Mesenchymal stem cell (in vitro differentiated cells and primary cell): Measurements from ENCODE around the gene ZNF511.

Experiments used
- DNase-seq: peaks from one replicate; pipeline ENCODE4 v3.0.0-alpha.2; 2013
- H2AFZ ChIP-seq: one replicate; pipeline ENCODE4 v1.6.1; 2013; ENCODE audit warnings: low read depth, mild to moderate bottlenecking, control low read depth, inconsistent platforms, low read length, moderate library complexity
- H2AK5ac ChIP-seq: 2 replicates; pipeline ENCODE4 v1.6.1; 2013; ENCODE audit warnings: low read length, moderate library complexity, mild to moderate bottlenecking, inconsistent platforms; ENCODE audit not compliant: severe bottlenecking
- H2BK120ac ChIP-seq: one replicate; pipeline ENCODE4 v1.6.1; 2013; ENCODE audit warnings: low read depth, mild to moderate bottlenecking, inconsistent platforms, low read length, moderate library complexity
- H2BK12ac ChIP-seq, 2 experiments: one replicate each; pipeline ENCODE4 v1.6.1; 2013; ENCODE audit warnings: inconsistent platforms in 2 of 2, low read length in 2 of 2, mild to moderate bottlenecking in 2 of 2, moderate library complexity in 2 of 2, control low read depth in 1 of 2
- H2BK15ac ChIP-seq: one replicate; pipeline ENCODE4 v1.6.1; 2013; ENCODE audit warnings: mild to moderate bottlenecking, low read depth, inconsistent platforms; ENCODE audit not compliant: poor library complexity, severe bottlenecking
- H2BK5ac ChIP-seq: 2 replicates; pipeline ENCODE4 v1.6.1; 2013; ENCODE audit warnings: low read depth, mild to moderate bottlenecking, low read length, control low read depth, inconsistent platforms; ENCODE audit not compliant: poor library complexity, severe bottlenecking
- H3K14ac ChIP-seq, 2 experiments: one replicate each; pipeline ENCODE4 v1.6.1; 2013; ENCODE audit warnings: inconsistent platforms in 2 of 2, low read length in 2 of 2, control low read depth in 1 of 2, mild to moderate bottlenecking in 1 of 2, moderate library complexity in 1 of 2
- H3K18ac ChIP-seq, 2 experiments: one replicate each; pipeline ENCODE4 v1.6.1; 2013; ENCODE audit warnings: inconsistent platforms in 2 of 2, low read length in 2 of 2, control low read depth in 1 of 2, low read depth in 1 of 2, mild to moderate bottlenecking in 1 of 2
- H3K23ac ChIP-seq, 2 experiments: one replicate each; pipeline ENCODE4 v1.6.1; 2013; ENCODE audit warnings: inconsistent platforms in 2 of 2, low read length in 2 of 2, mild to moderate bottlenecking in 2 of 2, moderate library complexity in 2 of 2, control low read depth in 1 of 2
- H3K27ac ChIP-seq: 2 replicates; pipeline ENCODE4 v1.5.1; 2013; ENCODE audit warnings: mild to moderate bottlenecking, moderate library complexity, low read length, control low read depth, inconsistent platforms; ENCODE audit not compliant: poor library complexity, severe bottlenecking
- H3K27me3 ChIP-seq, 2 experiments: 2 replicates each; pipeline versions ENCODE4 v1.6.1 to v1.7.0; 2013; ENCODE audit warnings: low read length in 2 of 2, mild to moderate bottlenecking in 2 of 2, moderate library complexity in 2 of 2, control low read depth in 1 of 2, inconsistent platforms in 1 of 2; ENCODE audit not compliant: control insufficient read depth in 1 of 2, insufficient read depth in 1 of 2
- H3K36me3 ChIP-seq, 2 experiments: 2 replicates each; pipeline versions ENCODE4 v1.6.1 to v1.7.0; 2013; ENCODE audit warnings: low read length in 2 of 2, control low read depth in 1 of 2, inconsistent platforms in 1 of 2, low read depth in 1 of 2, mild to moderate bottlenecking in 1 of 2; ENCODE audit not compliant: insufficient read depth in 2 of 2, control insufficient read depth in 1 of 2
- H3K4ac ChIP-seq, 2 experiments: one replicate each; pipeline ENCODE4 v1.6.1; 2013; ENCODE audit warnings: inconsistent platforms in 2 of 2, low read length in 2 of 2, mild to moderate bottlenecking in 2 of 2, moderate library complexity in 2 of 2, control low read depth in 1 of 2, low read depth in 1 of 2
- H3K4me1 ChIP-seq: 2 replicates; pipeline ENCODE4 v1.6.1; 2013; ENCODE audit warnings: low read depth, low read length, control low read depth; ENCODE audit not compliant: control insufficient read depth, insufficient read depth
- H3K4me2 ChIP-seq: 2 replicates; pipeline ENCODE4 v1.6.1; 2013; ENCODE audit warnings: low read length, mild to moderate bottlenecking, inconsistent platforms; ENCODE audit not compliant: poor library complexity, severe bottlenecking
- H3K4me3 ChIP-seq, 2 experiments: 2 replicates each; pipeline versions ENCODE4 v1.5.1 to v1.7.0; 2013; ENCODE audit warnings: low read length in 2 of 2, mild to moderate bottlenecking in 2 of 2, control low read depth in 1 of 2, low read depth in 1 of 2; ENCODE audit not compliant: insufficient read depth in 1 of 2
- H3K79me1 ChIP-seq: replicated peaks from 2 replicates; pipeline ENCODE4 v1.6.1; 2013; ENCODE audit warnings: mild to moderate bottlenecking, control low read depth, low read length, inconsistent platforms; ENCODE audit not compliant: poor library complexity, severe bottlenecking
- H3K9ac ChIP-seq: 2 replicates; pipeline ENCODE4 v1.7.0; 2013; ENCODE audit warnings: mild to moderate bottlenecking, low read length, moderate library complexity
- H3K9me3 ChIP-seq: 2 replicates; pipeline ENCODE4 v1.7.0; 2013; ENCODE audit warnings: mild to moderate bottlenecking, low read length; ENCODE audit not compliant: control insufficient read depth
- H4K8ac ChIP-seq: one replicate; pipeline ENCODE4 v1.6.1; 2013; ENCODE audit warnings: inconsistent platforms, mild to moderate bottlenecking, low read length, moderate library complexity
- H4K91ac ChIP-seq: one replicate; pipeline ENCODE4 v1.6.1; 2013; ENCODE audit warnings: mild to moderate bottlenecking, low read length, inconsistent platforms
- WGBS: methylation state at CpG from one replicate; pipeline ENCODE4 v1.1.7; 2013; ENCODE audit warnings: mixed read lengths; 5-methylcytosine and 5-hydroxymethylcytosine counted together

The ZNF511 gene

DNA sequence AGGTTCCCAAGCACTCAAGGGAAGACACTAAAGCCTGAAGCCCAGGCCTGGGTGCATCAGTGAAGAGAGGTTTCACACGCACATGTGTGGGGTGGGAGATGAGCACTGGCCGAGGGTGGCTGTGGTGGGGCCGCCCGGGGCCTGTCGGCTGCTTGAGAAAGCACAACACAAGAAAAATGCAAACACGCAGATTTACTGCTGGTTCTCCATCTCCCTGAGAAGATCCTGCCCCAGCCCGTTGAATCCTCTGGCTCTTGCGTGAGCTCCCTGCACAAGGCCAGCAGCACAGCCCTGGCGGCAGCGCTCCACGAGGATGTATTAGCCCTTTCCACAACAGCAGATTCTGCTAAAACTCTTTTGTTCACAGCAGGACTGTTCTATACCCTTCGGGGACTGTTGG lies 6.2 kb downstream of the ZNF511 start:
- Histone ChIP-seq H3K27me3 (peaks cover 0 to 11% of the 10 kb centered on the region in 2 experiments), H2BK15ac (no peak overlapping the region), H2AFZ (no peak overlapping the region), H2BK5ac (no peak overlapping the region), H3K14ac (no peak overlapping the region), H3K79me1 (peaks cover 6% of the 10 kb centered on the region), H3K23ac (no peak overlapping the region), H2BK120ac (no peak overlapping the region), H4K91ac (no peak overlapping the region), H3K27ac (no peak overlapping the region), H3K4ac (no peak overlapping the region), H3K4me1 (peaks cover 11% of the 10 kb centered on the region), H3K4me3 (no peak overlapping the region), H3K4me2 (no peak overlapping the region), H2BK12ac (no peak overlapping the region), H4K8ac (no peak overlapping the region), H3K9me3 (no peaks in the 10 kb centered on the region), H3K9ac (no peak overlapping the region), H2AK5ac (no peak overlapping the region), H3K18ac (no peak overlapping the region), H3K36me3 (peaks cover 30 to 34% of the 10 kb centered on the region in 2 experiments)
- WGBS = 94% methylated on average over 12 of the region's 12 CpGs
- DNase-seq = no peak

DNA sequence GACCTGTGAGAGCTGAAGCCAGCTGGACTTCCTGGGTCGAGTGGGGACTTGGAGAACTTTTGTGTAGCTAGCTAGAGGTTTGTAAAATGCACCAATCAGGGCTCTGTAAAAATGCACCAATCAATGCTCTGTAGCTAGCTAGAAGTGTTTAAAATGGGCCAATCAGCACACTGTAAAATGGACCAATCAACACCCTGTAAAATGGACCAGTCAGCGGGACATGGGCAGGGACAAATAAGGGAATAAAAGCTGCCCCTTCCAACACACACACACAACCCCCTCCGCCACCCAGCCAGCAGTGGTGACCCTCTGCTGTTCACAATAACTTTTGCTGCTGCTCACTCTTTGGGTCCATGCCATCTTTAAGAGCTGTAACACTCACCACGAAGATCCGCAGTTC lies 7.1 kb downstream of the ZNF511 start:
- H3K4me2 ChIP-seq = no peak overlapping the region
- no peak overlapping the region for H3K18ac ChIP-seq
- H2AK5ac ChIP-seq = no peak overlapping the region
- H3K4me3 ChIP-seq = no peak overlapping the region
- H3K79me1 ChIP-seq = peaks cover 5% of the 10 kb centered on the region
- no peak overlapping the region for H3K14ac ChIP-seq
- H2AFZ ChIP-seq = no peak overlapping the region
- H4K8ac ChIP-seq = no peak overlapping the region
- H3K36me3 ChIP-seq = peaks cover 21 to 25% of the 10 kb centered on the region in 2 experiments
- DNase-seq = no peak
- H3K4me1 ChIP-seq = peaks cover 11% of the 10 kb centered on the region
- no peak overlapping the region for H2BK120ac ChIP-seq
- no peak overlapping the region for H2BK5ac ChIP-seq
- no peaks in the 10 kb centered on the region for H3K9me3 ChIP-seq
- peaks cover 0 to 19% of the 10 kb centered on the region in 2 experiments for H3K27me3 ChIP-seq
- H2BK15ac ChIP-seq = no peak overlapping the region
- H2BK12ac ChIP-seq = no peak overlapping the region
- H3K27ac ChIP-seq = no peak overlapping the region
- WGBS = 90% methylated on average over 5 of the region's 5 CpGs
- no peak overlapping the region for H3K9ac ChIP-seq
- no peak overlapping the region for H4K91ac ChIP-seq
- no peak overlapping the region for H3K4ac ChIP-seq
- H3K23ac ChIP-seq = no peak overlapping the region

GRCh38 chr10:133316266-133316665 lies 7.6 kb downstream of the ZNF511 start:
- H3K27me3 ChIP-seq = peaks cover 0 to 20% of the 10 kb centered on the region in 2 experiments
- no peaks in the 10 kb centered on the region for H3K9me3 ChIP-seq
- H2BK12ac ChIP-seq = no peak overlapping the region
- H4K8ac ChIP-seq = no peak overlapping the region
- H2AK5ac ChIP-seq = no peak overlapping the region
- WGBS = 91% methylated on average over 6 of the region's 9 CpGs
- H2BK120ac ChIP-seq = no peak overlapping the region
- H3K23ac ChIP-seq = no peak overlapping the region
- no peak overlapping the region for H3K9ac ChIP-seq
- no peak overlapping the region for H3K4me2 ChIP-seq
- H3K4me1 ChIP-seq = peaks cover 11% of the 10 kb centered on the region
- no peak overlapping the region for H3K14ac ChIP-seq
- no peak for DNase-seq
- H2BK15ac ChIP-seq = no peak overlapping the region
- no peak overlapping the region for H2BK5ac ChIP-seq
- no peak overlapping the region for H2AFZ ChIP-seq
- H3K27ac ChIP-seq = no peak overlapping the region
- no peak overlapping the region for H3K4me3 ChIP-seq
- no peak overlapping the region for H4K91ac ChIP-seq
- peaks cover 5% of the 10 kb centered on the region for H3K79me1 ChIP-seq
- H3K18ac ChIP-seq = no peak overlapping the region
- peaks cover 18 to 24% of the 10 kb centered on the region in 2 experiments for H3K36me3 ChIP-seq
- H3K4ac ChIP-seq = no peak overlapping the region

DNA sequence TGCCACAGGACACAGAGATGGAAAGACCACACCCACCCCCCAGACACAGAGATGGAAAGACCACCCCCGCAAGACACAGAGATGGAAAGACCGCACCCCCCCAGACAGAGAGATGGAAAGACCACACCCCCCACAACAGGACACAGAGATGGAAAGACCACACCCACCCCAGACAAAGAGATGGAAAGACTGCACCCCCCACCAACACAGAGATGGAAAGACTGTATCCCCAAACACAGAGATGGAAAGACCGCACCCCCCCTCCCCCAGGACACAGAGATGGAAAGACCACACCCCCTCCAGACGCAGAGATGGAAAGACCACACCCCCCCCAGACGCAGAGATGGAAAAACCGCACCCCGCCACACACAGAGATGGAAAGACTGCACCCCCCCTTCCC lies 8.0 kb downstream of the ZNF511 start:
- Histone ChIP-seq H3K27me3 (peaks cover 0 to 20% of the 10 kb centered on the region in 2 experiments), H2BK12ac (no peak overlapping the region), H3K23ac (no peak overlapping the region), H2BK15ac (no peak overlapping the region), H3K36me3 (peaks cover 14 to 20% of the 10 kb centered on the region in 2 experiments), H3K18ac (no peak overlapping the region), H3K4me3 (no peak overlapping the region), H3K9ac (no peak overlapping the region), H3K4ac (no peak overlapping the region), H3K4me2 (no peak overlapping the region), H3K14ac (no peak overlapping the region), H3K79me1 (peaks cover 5% of the 10 kb centered on the region), H3K27ac (no peak overlapping the region), H4K91ac (no peak overlapping the region), H3K9me3 (no peaks in the 10 kb centered on the region), H2AFZ (no peak overlapping the region), H2AK5ac (no peak overlapping the region), H3K4me1 (peaks cover 11% of the 10 kb centered on the region), H2BK120ac (no peak overlapping the region), H2BK5ac (no peak overlapping the region), H4K8ac (no peak overlapping the region)
- no peak for DNase-seq
- 100% methylated on average over 1 of the region's 7 CpGs for whole genome bisulfite sequencing
